ENCODE measurements around the gene PLCD1. TPM values are rescaled to one million over a fixed set of nuclear protein-coding genes. Genes with fewer than 3 reads are reported as not detected.
"Not testable (repeated sequence)": the region's sequence is repeated elsewhere in the genome, so short reads cannot be mapped to it uniquely, and the experiment has no call there.

PLCD1 gene
- total RNA-seq, 1 donor from 2014 or later = 6.5 TPM

DNA sequence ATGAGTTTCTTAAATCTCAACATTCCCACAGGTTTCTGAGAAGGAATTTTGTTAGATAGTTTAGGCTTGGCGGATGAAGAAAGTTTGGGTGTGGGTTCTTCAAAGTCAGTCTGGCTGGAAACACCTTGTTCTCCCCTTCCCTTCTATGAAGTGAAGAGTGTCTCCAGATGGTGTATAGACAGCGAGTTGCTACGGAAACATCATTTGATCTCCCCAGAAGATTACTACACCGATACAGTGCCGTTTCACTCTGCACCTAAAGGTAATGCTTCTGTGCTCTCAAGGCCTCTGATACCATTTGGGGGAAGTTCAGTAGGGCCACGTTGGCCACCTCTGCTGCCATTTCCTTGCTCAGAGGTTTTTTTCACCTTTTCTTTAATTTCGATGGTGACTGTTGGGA lies 30.1 kb upstream of the PLCD1 start:
- H3K4me1 Mint-ChIP-seq = no peaks in the 10 kb centered on the region
- no peak overlapping the region for H3K4me3 Mint-ChIP-seq
- ATAC-seq (ENCODE audit: low read depth) (no peak), DNase-seq (no peak)
- peaks cover 8% of the 10 kb centered on the region for H3K27me3 Mint-ChIP-seq
- no peak for TF ChIP-seq CTCF (IDR thresholded peaks at IDR 0.05)
- ChIA-PET CTCF (no interaction called here), POLR2A (no interaction called here)
- no peaks in the 10 kb centered on the region for H3K9me3 Mint-ChIP-seq
- intact Hi-C loops (cut with micrococcal nuclease) = no loop called here
- no peak overlapping the region for H3K27ac Mint-ChIP-seq
- no peaks in the 10 kb centered on the region for H3K36me3 Mint-ChIP-seq (ENCODE audit: low read depth)

DNA sequence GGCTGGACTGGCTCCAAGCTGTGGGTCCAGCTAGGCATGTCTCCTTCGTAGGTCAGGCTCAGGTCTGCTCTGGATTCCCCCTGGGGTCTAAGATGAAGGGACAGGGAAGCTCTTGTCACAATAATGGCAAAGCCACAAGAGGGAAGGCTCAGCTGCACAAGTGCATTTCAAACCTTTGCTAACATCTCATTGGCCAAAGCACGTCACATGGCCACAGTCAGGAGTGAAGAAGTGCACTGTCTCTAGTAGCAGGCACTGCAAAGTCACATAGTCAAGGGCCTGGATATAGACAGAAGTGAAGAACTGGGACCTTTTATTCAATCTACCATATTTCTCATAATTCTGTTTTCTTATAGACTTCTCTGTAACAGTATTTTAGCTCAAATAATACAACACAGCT lies 29.7 kb upstream of the PLCD1 start:
- Mint-ChIP-seq H3K4me3 (no peak overlapping the region), H3K36me3 (ENCODE audit: low read depth) (no peaks in the 10 kb centered on the region), H3K27me3 (peaks cover 8% of the 10 kb centered on the region), H3K27ac (no peak overlapping the region), H3K9me3 (no peaks in the 10 kb centered on the region), H3K4me1 (no peaks in the 10 kb centered on the region)
- no peak for TF ChIP-seq CTCF (IDR thresholded peaks at IDR 0.05)
- ATAC-seq (ENCODE audit: low read depth) (no peak), DNase-seq (no peak)
- ChIA-PET CTCF (no interaction called here), POLR2A (no interaction called here)
- intact Hi-C loops (cut with micrococcal nuclease) = no loop called here

DNA sequence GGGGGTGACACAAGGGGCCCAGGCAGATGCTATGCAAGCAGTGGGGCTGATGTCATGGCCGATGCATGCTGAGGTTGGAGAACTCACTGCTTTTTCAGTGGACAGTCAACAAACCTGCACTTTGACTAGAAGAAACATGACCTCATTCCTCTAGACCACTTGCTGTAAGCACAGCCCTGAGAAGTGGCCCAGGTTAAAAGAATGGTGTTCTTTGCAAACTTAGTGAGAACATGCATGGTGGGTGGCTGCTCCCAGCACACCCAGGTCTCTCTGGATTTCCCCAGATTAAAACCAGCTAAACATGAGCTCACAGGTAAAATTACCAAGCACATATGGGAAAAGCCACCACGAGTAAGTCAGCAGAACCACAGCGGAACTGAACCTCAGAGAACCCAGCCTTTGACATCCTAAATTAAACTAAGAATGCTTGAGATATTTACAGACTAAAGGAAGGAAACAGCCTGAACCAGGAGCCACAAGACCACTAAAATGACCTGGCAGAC lies 25.1 kb upstream of the PLCD1 start:
- intact Hi-C loops (cut with micrococcal nuclease) = no loop called here
- Mint-ChIP-seq H3K27me3 (peaks cover 5% of the 10 kb centered on the region), H3K9me3 (no peaks in the 10 kb centered on the region), H3K36me3 (ENCODE audit: low read depth) (no peaks in the 10 kb centered on the region), H3K27ac (no peak overlapping the region), H3K4me1 (no peaks in the 10 kb centered on the region), H3K4me3 (no peak overlapping the region)
- DNase-seq (no peak), ATAC-seq (ENCODE audit: low read depth) (no peak)
- CTCF ChIA-PET = no interaction called here
- POLR2A ChIA-PET = no interaction called here
- no peak for TF ChIP-seq CTCF (IDR thresholded peaks at IDR 0.05)

- H3K4me3 Mint-ChIP-seq, DNase-seq, POLR2A ChIA-PET: not testable (repeated sequence)
These were observed 24.5 kb upstream of the PLCD1 start for GRCh38 chr3:38053813-38054498.

GRCh38 chr3:38053286-38053685 lies 23.8 kb upstream of the PLCD1 start:
- intact Hi-C loops (cut with micrococcal nuclease); H3K36me3 Mint-ChIP-seq (ENCODE audit: low read depth): not testable (repeated sequence)

More at GRCh38 chr3:38053813-38054498, 24.5 kb upstream of the PLCD1 start:
- CTCF ChIA-PET; H3K36me3 Mint-ChIP-seq (ENCODE audit: low read depth); ATAC-seq (ENCODE audit: low read depth); H3K4me1 Mint-ChIP-seq; H3K27ac Mint-ChIP-seq; H3K9me3 Mint-ChIP-seq; H3K27me3 Mint-ChIP-seq; intact Hi-C loops (cut with micrococcal nuclease): not testable (repeated sequence)

GRCh38 chr3:38051131-38051530 lies 21.7 kb upstream of the PLCD1 start:
- H3K4me3 Mint-ChIP-seq = no peak overlapping the region
- no peaks in the 10 kb centered on the region for H3K9me3 Mint-ChIP-seq
- intact Hi-C loops (cut with micrococcal nuclease) = no loop called here
- POLR2A ChIA-PET = no interaction called here
- peaks cover 10% of the 10 kb centered on the region for H3K27me3 Mint-ChIP-seq
- CTCF ChIA-PET = no interaction called here
- H3K36me3 Mint-ChIP-seq (ENCODE audit: low read depth) = no peaks in the 10 kb centered on the region
- DNase-seq = no peak
- TF ChIP-seq CTCF (IDR thresholded peaks at IDR 0.05) = no peak
- ATAC-seq (ENCODE audit: low read depth) = no peak
- no peak overlapping the region for H3K27ac Mint-ChIP-seq
- no peaks in the 10 kb centered on the region for H3K4me1 Mint-ChIP-seq

More at GRCh38 chr3:38053286-38053685, 23.8 kb upstream of the PLCD1 start:
- H3K9me3 Mint-ChIP-seq; POLR2A ChIA-PET; H3K4me3 Mint-ChIP-seq; ATAC-seq (ENCODE audit: low read depth); H3K27ac Mint-ChIP-seq; H3K27me3 Mint-ChIP-seq; DNase-seq; CTCF ChIA-PET; H3K4me1 Mint-ChIP-seq: not testable (repeated sequence)

All from activated B cell treated with CpG ODN at 0.5 μM for 24 hours (primary cell).